RCC 7860 (cell line): ENCODE measurements around the gene RBBP4.
A peak's percentile ranks its signal among the peaks of the same experiment; 100 is the strongest.

Source experiments
- DNase-seq: peaks from one replicate; pipeline ENCODE4 v3.0.0-alpha.2; 2015; ENCODE audit warnings: low spot score
- FAIRE-seq: peaks from 2 replicates; lab custom pipeline; 2012; peaks lifted over from hg19 to GRCh38; lab: Jason Lieb, UNC

RBBP4 gene

GRCh38 chr1:32717503-32717902 is 66.5 kb downstream of the RBBP4 start:
- FAIRE-seq (no peak), DNase-seq (no peak)

GRCh38 chr1:32718036-32718435 is 67.0 kb downstream of the RBBP4 start:
- FAIRE-seq (no peak), DNase-seq (no peak)

- FAIRE-seq (no peak), DNase-seq (no peak)
Measured at GRCh38 chr1:32718527-32718926, 67.5 kb downstream of the RBBP4 start.

- no peak for DNase-seq
- FAIRE-seq = no peak
Measured at GRCh38 chr1:32719681-32720275, 68.8 kb downstream of the RBBP4 start.

DNA sequence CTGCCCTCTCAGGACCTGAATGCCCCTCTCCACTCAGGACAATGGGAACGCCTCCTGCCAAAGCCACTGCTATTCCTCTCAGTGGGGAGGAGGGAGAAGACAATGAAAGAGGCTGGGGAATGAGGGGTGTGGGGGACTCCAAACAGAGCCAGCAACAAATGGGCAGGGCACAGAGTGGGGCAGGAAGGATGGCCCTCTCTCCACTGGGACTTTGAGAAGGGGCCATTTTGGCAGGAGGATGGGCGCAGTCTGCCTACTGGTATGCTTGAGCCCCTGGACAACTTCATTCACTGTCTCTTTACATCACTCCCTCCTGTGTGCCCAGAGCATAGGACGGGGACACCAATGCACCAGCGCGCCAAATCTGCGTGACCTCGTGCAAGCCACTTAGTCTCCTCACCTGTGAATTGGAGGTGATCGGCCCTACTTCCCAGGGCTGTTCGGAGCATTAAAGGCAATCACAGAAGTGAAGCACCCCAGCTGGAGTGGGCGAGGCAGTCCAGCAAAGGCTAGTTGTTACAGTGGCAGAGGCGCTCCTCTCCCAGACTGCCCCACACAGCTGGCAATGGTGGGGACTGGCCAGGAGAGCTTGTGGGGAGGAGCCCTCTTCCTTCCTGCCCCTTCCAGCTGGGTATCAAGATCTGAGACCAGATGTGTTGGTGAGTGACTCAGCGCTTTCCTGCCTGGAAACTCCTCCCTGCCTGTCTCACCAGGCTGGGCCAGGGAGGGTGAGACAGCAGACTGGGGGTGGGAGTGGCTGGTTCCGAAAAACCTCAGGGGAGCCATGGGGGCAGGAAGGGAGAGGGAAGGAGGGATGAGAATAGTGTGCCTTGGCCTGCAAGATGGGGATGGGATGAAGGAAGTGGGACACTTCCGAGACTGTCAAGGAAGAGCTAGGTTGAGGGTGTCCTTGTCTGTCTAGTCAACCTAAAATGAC is 73.9 kb downstream of the RBBP4 start:
- peak; percentile 87 for DNase-seq
- FAIRE-seq = peak; percentile 91

GRCh38 chr1:32725615-32725982 is 74.6 kb downstream of the RBBP4 start:
- FAIRE-seq (no peak), DNase-seq (no peak)

- no peak for DNase-seq
- FAIRE-seq = no peak
Measured at GRCh38 chr1:32727876-32728275, 76.9 kb downstream of the RBBP4 start.

DNA sequence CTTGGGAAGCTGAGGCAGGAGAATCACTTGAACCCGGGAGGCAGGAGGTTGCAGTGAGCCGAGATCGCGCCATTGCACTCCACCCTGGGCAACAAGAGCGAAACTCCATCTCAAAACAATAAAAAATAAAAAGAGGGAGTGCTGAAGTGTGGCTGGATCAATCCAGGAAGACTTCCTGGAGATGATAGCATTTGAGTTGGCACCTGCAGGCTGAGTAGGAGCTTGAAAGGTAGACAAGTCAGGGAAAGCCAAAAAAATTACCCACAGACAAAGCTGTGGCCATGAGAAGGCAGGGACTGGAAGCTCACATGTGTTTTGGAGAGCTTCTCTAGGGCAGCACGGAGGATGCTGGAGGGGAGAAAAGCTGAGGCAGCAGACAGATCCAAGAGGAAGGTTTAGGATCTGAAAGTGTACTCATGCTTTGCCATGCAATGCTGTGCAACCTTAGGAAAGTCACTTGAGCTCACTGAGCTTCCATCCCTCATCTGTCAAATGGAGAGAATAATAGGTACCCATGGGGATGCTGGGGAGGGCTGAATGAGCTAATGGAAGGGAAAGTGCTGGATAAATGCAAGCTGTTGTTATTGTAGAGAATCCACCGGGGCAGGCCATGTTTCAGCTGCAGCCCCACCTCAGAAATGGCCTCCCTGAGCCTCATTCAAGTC is 77.5 kb downstream of the RBBP4 start:
- no peak for FAIRE-seq
- no peak for DNase-seq

GRCh38 chr1:32729254-32730046 is 78.4 kb downstream of the RBBP4 start:
- FAIRE-seq (no peak), DNase-seq (no peak)

GRCh38 chr1:32733582-32734321 is 82.7 kb downstream of the RBBP4 start:
- FAIRE-seq (no peak), DNase-seq (no peak)
